Spleen (tissue), 11 donors: ENCODE data around the gene PDE8B. TPM values are rescaled to one million over a fixed set of nuclear protein-coding genes. Genes with fewer than 3 reads are reported as not detected.

Experiments
- DNase-seq: peaks from one replicate; pipeline ENCODE4 v3.0.0-alpha.2; 2020
- H3K27ac ChIP-seq, 8 donors: fragments of 200-600 bp; sonication (generic) in 7 of 8; 1 replicate in 4 of 8; 2 replicates in 4 of 8; pipeline versions ENCODE4 v1.5.0 to v1.8.0; 2016 to 2021; ENCODE audit warnings: inconsistent platforms in 4 of 8, mild to moderate bottlenecking in 4 of 8, moderate library complexity in 1 of 8
- H3K27me3 ChIP-seq, 7 donors: fragments of 200-600 bp; sonication (generic) in 6 of 7; replicated peaks in 1 of 7; 1 replicate in 4 of 7; 2 replicates in 3 of 7; pipeline versions ENCODE4 v1.5.0 to v1.8.0; 2016 to 2021; ENCODE audit warnings: inconsistent platforms in 3 of 7, mild to moderate bottlenecking in 1 of 7
- H3K36me3 ChIP-seq, 6 donors: fragments of 200-600 bp; sonication (generic) in 5 of 6; 1 replicate in 4 of 6; 2 replicates in 2 of 6; pipeline versions ENCODE4 v1.5.0 to v1.8.0; 2016 to 2021; ENCODE audit warnings: inconsistent platforms in 2 of 6
- H3K4me1 ChIP-seq, 6 donors: fragments of 200-600 bp; sonication (generic) in 5 of 6; 1 replicate in 3 of 6; 2 replicates in 3 of 6; pipeline versions ENCODE4 v1.5.0 to v1.8.0; 2016 to 2021; ENCODE audit warnings: inconsistent platforms in 3 of 6
- H3K4me3 ChIP-seq, 8 donors: fragments of 200-600 bp; sonication (generic) in 7 of 8; 1 replicate in 4 of 8; 2 replicates in 4 of 8; pipeline versions ENCODE4 v1.5.0 to v1.8.0; 2016 to 2021; ENCODE audit warnings: inconsistent platforms in 4 of 8, mild to moderate bottlenecking in 4 of 8, moderate library complexity in 2 of 8
- H3K9me3 ChIP-seq, 8 donors: fragments of 200-600 bp; sonication (generic) in 7 of 8; 1 replicate in 4 of 8; 2 replicates in 4 of 8; pipeline versions ENCODE4 v1.5.0 to v1.8.0; 2016 to 2021; ENCODE audit warnings: inconsistent platforms in 4 of 8
- CTCF ChIP-seq, 11 experiments: fragments of 200-600 bp in 7 of 11; fragments of 450-650 bp in 4 of 11; sonication (generic) in 4 of 11; IDR thresholded peaks in 8 of 11; conservative IDR thresholded peaks in 3 of 11; 1 replicate in 7 of 11; 2 replicates in 4 of 11; pipeline versions ENCODE4 v1.4.0 to v1.8.0; 2016 to 2021; ENCODE audit warnings: antibody characterized with exemption in 11 of 11, inconsistent platforms in 4 of 11, mild to moderate bottlenecking in 1 of 11
- POLR2A ChIP-seq, 3 donors: fragments of 450-650 bp; IDR thresholded peaks; one replicate each; pipeline ENCODE4 v1.5.1; 2017; ENCODE audit warnings: antibody characterized with exemption in 3 of 3, mild to moderate bottlenecking in 1 of 3
- POLR2AphosphoS5 ChIP-seq, 3 donors: sonication (generic); formaldehyde crosslinking; IDR thresholded peaks; one replicate each; pipeline ENCODE4 v1.5.1; 2017; ENCODE audit warnings: antibody characterized with exemption in 3 of 3
- WGBS, 5 donors: extraction: QIAGEN DNeasy Blood & Tissue Kit in 3 of 5; methylation state at CpG; one replicate each; pipeline versions ENCODE4 v1.1.5 to v1.1.7; 2013 to 2018; 5-methylcytosine and 5-hydroxymethylcytosine counted together
- intact Hi-C: fragments of 100-400 bp; cut with DNase I; formaldehyde crosslinking; loops from one replicate; pipeline ENCODE4 v1.15.0; 2023; ENCODE audit warnings: low total_unique reads
- polyA plus RNA-seq, 3 donors: library from polyadenylated mRNA; stranded (reverse); fragments of 200-250 nt; gene quantifications; one replicate each; pipeline ENCODE4 v1.2.1, GENCODE V29; 2013
- total RNA-seq, 7 donors: library from RNA; depleted of rRNA in 3 of 7; stranded (reverse); fragments of >200 nt in 3 of 7; fragmentation: NEBNext Ultra II Directional in 4 of 7; extraction: Animal tissue kit (Norgen Biotek cat#: 25700) in 4 of 7; gene quantifications; one replicate each; pipeline versions ENCODE4 v1.1.0 to v1.2.1, GENCODE V29; 2016 to 2021
- donor health status: healthy with polysubstance abuse.
- donor health status: DM: no; HTN: no; CAD: no; lungs with moderate emphysema.
- donor health status: DM: no; HTN: no; CAD: no.
- donor health status: Bipolar disorder and iron deficiency.
- donor health status: healthy.
- donor health status: DM: no; HTN: no; CAD: no.
- donor health status: DM: yes; HTN: yes; CAD: no.

PDE8B gene
- total and polyA plus RNA-seq, 10 donors = 0.18 to 1.9 (median 0.85) TPM

- intact Hi-C loops = no loop called here
- no peaks in the 10 kb centered on the region for H3K36me3 ChIP-seq
- 89 to 95% (median 91%) methylated on average over 4 of the region's 4 CpGs for WGBS, 5 donors
- no peaks in the 10 kb centered on the region for H3K4me1 ChIP-seq
- no peak overlapping the region for H3K27ac ChIP-seq
- H3K4me3 ChIP-seq = no peak overlapping the region
- H3K9me3 ChIP-seq = no peaks in the 10 kb centered on the region
- H3K27me3 ChIP-seq = peaks cover 0 to 11% (median 0%) of the 10 kb centered on the region in 7 donors
- DNase-seq = no peak
- no peak for TF ChIP-seq POLR2AphosphoS5 (IDR thresholded peaks at IDR 0.05)
- TF ChIP-seq POLR2A (IDR thresholded peaks at IDR 0.05) = no peak
- TF ChIP-seq CTCF (IDR thresholded peaks at IDR 0.05 in 8 of 11, conservative IDR thresholded peaks at IDR 0.05 in 3 of 11) = no peak
Observed at GRCh38 chr5:77333036-77333435, 122.6 kb downstream of the PDE8B start.

- DNase-seq = no peak
- WGBS, 5 donors = 71 to 89% (median 87%) methylated on average over 5 of the region's 5 CpGs
- Histone ChIP-seq H3K4me3 (no peak overlapping the region), H3K27me3 (peaks cover 0 to 11% (median 0%) of the 10 kb centered on the region in 7 donors), H3K4me1 (no peaks in the 10 kb centered on the region), H3K36me3 (no peaks in the 10 kb centered on the region), H3K27ac (no peak overlapping the region), H3K9me3 (no peaks in the 10 kb centered on the region)
- intact Hi-C loops = no loop called here
- TF ChIP-seq CTCF (IDR thresholded peaks at IDR 0.05 in 8 of 11, conservative IDR thresholded peaks at IDR 0.05 in 3 of 11) (no peak), POLR2AphosphoS5 (IDR thresholded peaks at IDR 0.05) (no peak), POLR2A (IDR thresholded peaks at IDR 0.05) (no peak)
Observed at GRCh38 chr5:77333451-77334123, 123.1 kb downstream of the PDE8B start.

GRCh38 chr5:77337246-77337645 is 126.8 kb downstream of the PDE8B start:
- intact Hi-C loops = no loop called here
- no peaks in the 10 kb centered on the region for H3K36me3 ChIP-seq
- no peaks in the 10 kb centered on the region for H3K4me1 ChIP-seq
- H3K9me3 ChIP-seq = no peaks in the 10 kb centered on the region
- no peak for DNase-seq
- 77 to 89% (median 87%) methylated on average over 3 of the region's 3 CpGs for WGBS, 5 donors
- no peak overlapping the region for H3K27ac ChIP-seq
- H3K4me3 ChIP-seq = no peak overlapping the region
- no peaks in the 10 kb centered on the region for H3K27me3 ChIP-seq
- no peak for TF ChIP-seq CTCF (IDR thresholded peaks at IDR 0.05 in 8 of 11, conservative IDR thresholded peaks at IDR 0.05 in 3 of 11)
- no peak for TF ChIP-seq POLR2AphosphoS5 (IDR thresholded peaks at IDR 0.05)
- no peak for TF ChIP-seq POLR2A (IDR thresholded peaks at IDR 0.05)

- 71 to 82% (median 81%) methylated on average over 4 of the region's 4 CpGs for WGBS, 5 donors
- DNase-seq = no peak
- H3K27ac ChIP-seq = no peak overlapping the region
- no peak overlapping the region for H3K4me3 ChIP-seq
- no peak for TF ChIP-seq POLR2A (IDR thresholded peaks at IDR 0.05)
- intact Hi-C loops = no loop called here
- no peaks in the 10 kb centered on the region for H3K9me3 ChIP-seq
- no peaks in the 10 kb centered on the region for H3K27me3 ChIP-seq
- no peaks in the 10 kb centered on the region for H3K4me1 ChIP-seq
- H3K36me3 ChIP-seq = no peaks in the 10 kb centered on the region
Observed at GRCh38 chr5:77337686-77338085, 127.2 kb downstream of the PDE8B start.
